T47D (cell line): ENCODE results near the gene SCAMP1.

ENCODE experiments used
- DNase-seq, 2 experiments: peaks; one replicate each; pipeline versions ENCODE4 v3.0.0 to v3.0.0-alpha.2; 2011 to 2012; ENCODE audit warnings: low read depth in 1 of 2, low spot score in 1 of 2
- JUND ChIP-seq: IDR thresholded peaks from 2 replicates; pipeline ENCODE4 v1.6.1; 2012; ENCODE audit warnings: low read depth
- in situ Hi-C: cut with HindIII; loops from 2 replicates; pipeline ENCODE4 v1.10.0; 2016; ENCODE audit warnings: low sequenced_read_pairs, low pct_unique_long_range_greater_than_20kb

Gene SCAMP1

GRCh38 chr5:78521455-78521854 is 161.0 kb downstream of the SCAMP1 start:
- in situ Hi-C loops = no loop called here
- no peak for TF ChIP-seq JUND
- no peak for DNase-seq

DNA sequence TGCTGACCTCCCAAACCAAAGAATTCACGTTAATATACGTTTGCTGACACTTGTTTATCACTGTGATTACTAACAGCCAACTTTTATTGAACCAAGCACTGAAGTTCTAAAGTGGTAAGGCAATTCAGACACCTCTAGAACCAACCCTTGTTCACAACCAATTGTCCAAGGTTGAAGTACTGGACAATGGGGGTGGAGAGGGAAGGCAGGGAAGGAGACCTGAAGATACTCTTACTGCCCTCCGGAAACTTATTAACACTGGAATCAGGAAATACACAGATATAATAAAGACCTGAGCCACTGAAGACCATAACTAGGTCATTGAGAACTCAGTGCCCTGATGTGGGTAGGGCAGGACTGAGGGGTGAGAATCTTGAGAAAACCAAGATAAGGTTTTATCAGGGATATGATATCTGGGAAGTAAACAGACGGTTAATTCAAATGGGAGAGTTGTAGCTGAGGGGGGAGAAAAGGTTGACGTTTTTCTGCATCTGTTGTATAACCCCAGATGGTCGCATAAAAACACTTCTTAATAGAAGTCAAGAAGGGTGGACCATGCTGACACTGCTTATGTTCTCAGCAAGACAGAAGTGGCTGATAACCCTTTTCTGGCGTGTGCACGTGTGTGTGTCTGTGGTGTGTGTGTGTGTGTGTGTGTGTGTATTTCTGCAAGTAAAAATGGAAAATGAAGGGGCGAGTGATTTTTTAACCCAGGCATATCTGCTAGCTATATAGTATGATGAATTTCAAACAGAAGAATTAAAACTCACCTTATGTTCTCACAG is 162.3 kb downstream of the SCAMP1 start:
- in situ Hi-C loops = no loop called here
- no peak for TF ChIP-seq JUND
- no peak for DNase-seq

DNA sequence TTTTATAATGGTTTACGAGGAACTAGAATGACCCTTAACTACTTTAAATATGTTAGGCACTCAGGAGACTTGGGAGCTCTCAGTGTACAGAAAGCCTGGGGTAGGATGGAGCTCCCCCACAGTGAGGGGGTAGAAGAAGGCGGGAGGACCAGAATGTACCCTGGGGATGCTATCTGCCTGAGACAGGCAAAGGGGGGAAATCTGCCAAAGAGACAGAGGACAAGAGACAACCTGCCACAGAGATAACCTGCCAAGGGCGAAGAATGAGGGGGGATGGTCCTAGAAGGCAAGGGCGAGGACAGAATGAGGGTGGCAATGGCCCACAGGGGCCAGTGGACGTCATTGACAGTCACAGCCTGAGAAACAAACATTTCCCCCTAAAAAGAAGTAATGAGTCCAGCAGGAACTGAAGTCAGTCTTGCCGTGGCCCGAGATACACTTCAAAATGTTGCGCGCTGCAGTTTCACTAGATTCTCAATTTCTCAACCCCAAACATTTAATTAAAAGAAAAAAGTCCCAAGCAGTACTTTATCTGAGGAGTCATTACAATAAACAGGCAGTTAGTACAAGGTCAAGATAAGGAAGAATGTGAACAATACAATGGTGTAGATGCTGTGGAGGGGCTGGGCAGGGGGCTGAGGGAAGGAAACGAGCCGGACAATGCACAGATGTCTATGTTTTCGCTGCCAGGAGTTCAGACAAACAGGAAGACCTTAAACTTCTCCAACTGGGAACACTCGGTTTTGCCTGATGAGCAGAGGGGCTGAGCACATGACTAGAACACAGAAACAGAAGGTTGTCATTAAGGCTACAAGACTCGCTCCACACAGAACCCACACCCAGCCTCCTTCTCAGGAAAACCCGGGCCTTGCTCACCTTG is 163.1 kb downstream of the SCAMP1 start:
- in situ Hi-C loops = no loop called here
- DNase-seq = no peak
- TF ChIP-seq JUND = no peak

DNA sequence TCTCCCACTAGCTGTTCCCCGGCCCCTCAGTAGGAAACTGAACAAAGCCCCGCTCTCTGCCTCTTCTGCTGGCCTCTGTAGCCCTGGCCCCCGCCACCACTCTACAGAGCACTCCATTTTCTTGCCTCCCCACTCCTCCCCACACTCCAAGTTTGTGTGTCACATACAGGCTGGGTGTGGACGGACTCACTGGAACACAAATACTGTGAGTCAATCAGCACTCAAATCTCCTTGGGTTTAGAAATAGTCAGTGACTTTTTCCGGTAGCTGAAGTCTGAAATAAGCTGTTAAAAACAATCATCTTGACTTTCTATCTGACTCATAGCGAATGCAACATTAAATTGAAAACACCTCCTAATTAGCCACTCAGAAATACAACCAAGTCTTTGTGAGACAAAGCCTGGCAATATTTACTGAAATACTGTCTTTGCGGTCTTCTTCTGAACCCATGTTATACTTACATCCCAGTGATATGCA is 165.7 kb downstream of the SCAMP1 start:
- TF ChIP-seq JUND = no peak
- no peak for DNase-seq
- in situ Hi-C loops = no loop called here

DNA sequence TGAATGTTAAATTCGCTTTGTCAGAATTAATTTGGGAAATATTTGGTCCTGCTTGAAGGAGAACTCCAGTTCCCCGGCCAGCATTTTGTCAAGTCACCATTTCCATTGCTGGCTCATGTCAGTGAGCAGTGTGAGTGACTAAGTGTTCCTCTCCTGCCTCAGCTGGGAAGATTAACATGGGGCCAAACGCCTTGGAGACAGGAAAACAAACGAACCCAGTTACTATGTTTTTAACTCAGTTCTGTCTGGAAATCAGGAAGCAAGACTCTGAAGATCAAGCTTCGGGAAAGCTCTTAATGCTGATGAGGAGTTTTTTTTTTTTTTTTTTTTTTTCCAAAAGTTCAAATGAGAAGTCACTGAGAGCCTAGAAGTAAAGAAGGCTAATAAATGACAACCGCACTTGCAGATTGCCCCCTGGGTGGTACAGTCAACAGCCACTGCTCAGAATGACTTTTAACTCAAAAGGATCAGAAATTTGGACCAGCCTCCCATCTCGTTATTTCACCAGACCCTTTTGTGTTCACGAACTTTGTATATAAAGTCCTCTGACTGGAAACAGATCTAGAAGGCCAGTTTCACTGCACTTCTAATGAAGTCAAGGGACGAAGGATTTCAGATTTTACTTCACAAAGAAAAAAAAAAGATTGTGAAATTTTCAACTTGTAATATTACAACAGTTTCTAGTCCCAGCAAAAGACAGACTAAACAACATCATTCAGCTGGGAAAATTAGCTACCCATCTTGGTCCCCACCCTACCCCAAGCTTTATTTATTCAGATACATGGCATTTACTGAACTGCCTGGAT is 166.8 kb downstream of the SCAMP1 start:
- no peak for TF ChIP-seq JUND
- in situ Hi-C loops = no loop called here
- DNase-seq = no peak

DNA sequence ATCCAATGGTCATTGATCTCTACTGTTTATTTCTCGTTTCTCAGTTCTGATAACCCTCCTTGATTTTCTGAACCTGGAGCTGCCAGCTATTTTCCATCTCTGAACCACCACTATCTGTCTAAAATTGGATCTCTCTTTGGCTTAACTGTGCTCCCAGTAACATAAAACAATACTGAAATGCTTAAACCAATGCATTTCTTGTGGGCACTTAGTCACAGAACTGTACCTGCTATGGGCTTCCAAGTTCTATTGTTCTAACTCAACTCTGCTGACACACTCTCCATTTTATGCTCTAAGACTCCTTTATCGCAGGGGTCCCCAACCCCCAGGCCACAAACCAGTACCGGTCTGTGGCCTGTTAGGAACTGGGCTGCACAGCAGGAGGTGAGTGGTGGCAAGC is 167.5 kb downstream of the SCAMP1 start:
- in situ Hi-C loops = no loop called here
- no peak for TF ChIP-seq JUND

More for the DNA sequence above, 167.5 kb downstream of the SCAMP1 start:
- DNase-seq = no peak
